ENCODE results near the gene PDZD7.
"Not testable (repeated sequence)": the region's sequence is repeated elsewhere in the genome, so short reads cannot be mapped to it uniquely, and the experiment has no call there.

Gene PDZD7

GRCh38 chr10:100986623-100986951, 44.3 kb downstream of the PDZD7 start:
- in situ Hi-C loops (cut with HindIII; ENCODE audit: low sequenced_read_pairs): no loop called here

- in situ Hi-C loops (cut with HindIII; ENCODE audit: low sequenced_read_pairs): no loop called here
Measured at GRCh38 chr10:100985336-100985735, 45.6 kb downstream of the PDZD7 start.

- in situ Hi-C loops (cut with HindIII; ENCODE audit: low sequenced_read_pairs): no loop called here
Measured at GRCh38 chr10:100984672-100985177, 46.2 kb downstream of the PDZD7 start.

GRCh38 chr10:100983868-100984671, 46.9 kb downstream of the PDZD7 start:
- in situ Hi-C loops (cut with HindIII; ENCODE audit: low sequenced_read_pairs): no loop called here

- in situ Hi-C loops (cut with HindIII; ENCODE audit: low sequenced_read_pairs): no loop called here
Measured at GRCh38 chr10:100982916-100983830, 47.8 kb downstream of the PDZD7 start.

GRCh38 chr10:100981178-100981772, 49.7 kb downstream of the PDZD7 start:
- in situ Hi-C loops (cut with HindIII; ENCODE audit: low sequenced_read_pairs): no loop called here

- in situ Hi-C loops (cut with HindIII; ENCODE audit: low sequenced_read_pairs): no loop called here
Measured at GRCh38 chr10:100980711-100981110, 50.2 kb downstream of the PDZD7 start.

GRCh38 chr10:100980311-100980710, 50.6 kb downstream of the PDZD7 start:
- in situ Hi-C loops (cut with HindIII; ENCODE audit: low sequenced_read_pairs): no loop called here

- in situ Hi-C loops (cut with HindIII; ENCODE audit: low sequenced_read_pairs): no loop called here
Measured at GRCh38 chr10:100979791-100980272, 51.1 kb downstream of the PDZD7 start.

- in situ Hi-C loops (cut with HindIII; ENCODE audit: low sequenced_read_pairs): no loop called here
Measured at GRCh38 chr10:100978901-100979195, 52.1 kb downstream of the PDZD7 start.

GRCh38 chr10:100978121-100978900, 52.6 kb downstream of the PDZD7 start:
- in situ Hi-C loops (cut with HindIII; ENCODE audit: low sequenced_read_pairs): no loop called here

- in situ Hi-C loops (cut with HindIII; ENCODE audit: low sequenced_read_pairs): no loop called here
Measured at GRCh38 chr10:100977436-100977835, 53.5 kb downstream of the PDZD7 start.

GRCh38 chr10:100976906-100977305, 54.0 kb downstream of the PDZD7 start:
- in situ Hi-C loops (cut with HindIII; ENCODE audit: low sequenced_read_pairs): no loop called here

GRCh38 chr10:100975397-100975796, 55.5 kb downstream of the PDZD7 start:
- in situ Hi-C loops (cut with HindIII; ENCODE audit: low sequenced_read_pairs): not testable (repeated sequence)

GRCh38 chr10:100972904-100973535, 57.9 kb downstream of the PDZD7 start:
- in situ Hi-C loops (cut with HindIII; ENCODE audit: low sequenced_read_pairs): no loop called here

- in situ Hi-C loops (cut with HindIII; ENCODE audit: low sequenced_read_pairs): no loop called here
Measured at GRCh38 chr10:100972115-100972903, 58.6 kb downstream of the PDZD7 start.

- in situ Hi-C loops (cut with HindIII; ENCODE audit: low sequenced_read_pairs): no loop called here
Measured at GRCh38 chr10:100970914-100971811, 59.8 kb downstream of the PDZD7 start.
